ENCODE results near the gene SPTAN1.

- no peak for TF ChIP-seq CTCF (IDR thresholded peaks at IDR 0.05 in 2 of 3, conservative IDR thresholded peaks at IDR 0.05 in 1 of 3; ENCODE audit: borderline replicate concordance in 1 of 3, insufficient read depth in 1 of 3, low read depth in 2 of 3, low read length in 2 of 3)
- peak; percentile 70 for TF ChIP-seq POLR2A (IDR thresholded peaks at IDR 0.05; ENCODE audit: borderline replicate concordance, extremely low read depth, insufficient read depth, insufficient read length)
- TF ChIP-seq EZH2phosphoT487 (IDR thresholded peaks at IDR 0.05; ENCODE audit: borderline replicate concordance): no peak
- no peak for TF ChIP-seq EZH2 (IDR thresholded peaks at IDR 0.05)
- TF ChIP-seq MAX (IDR thresholded peaks at IDR 0.05): no peak
- TF ChIP-seq POLR2AphosphoS5 (IDR thresholded peaks at IDR 0.05; ENCODE audit: low read depth, low read length): peak; percentile 80
- no peak for TF ChIP-seq ZNF274 (IDR thresholded peaks at IDR 0.05; ENCODE audit: low read depth, low read length)
Observed at GRCh38 chr9:128656416-128657343, 104.3 kb downstream of the SPTAN1 start, which contains the start of gene DYNC2I2.
